ENCODE measurements around the gene TAS2R41. TPM values are rescaled to one million over a fixed set of nuclear protein-coding genes. Genes with fewer than 3 reads are reported as not detected.
"Not testable (repeated sequence)": the region's sequence is repeated elsewhere in the genome, so short reads cannot be mapped to it uniquely, and the experiment has no call there.

The TAS2R41 gene
- total RNA-seq, 2 donors from 2014 or later, result 0.52 to 0.99 TPM

- ATAC-seq, result no peak
- Mint-ChIP-seq H3K27me3 (peaks cover 25% of the 10 kb centered on the region), H3K36me3 (ENCODE audit: low read depth) (peaks cover 8% of the 10 kb centered on the region), H3K4me1 (no peaks in the 10 kb centered on the region), H3K4me3 (no peak overlapping the region), H3K27ac (no peak overlapping the region)
- no peak for DNase-seq
- H3K9me3 ChIP-seq (ENCODE audit: control insufficient read depth, low read length, poor library complexity, severe bottlenecking), result no peaks in the 10 kb centered on the region
These were observed 41.3 kb downstream of the TAS2R41 start for GRCh38 chr7:143518941-143519340.

- Mint-ChIP-seq H3K36me3 (ENCODE audit: low read depth) (peaks cover 8% of the 10 kb centered on the region), H3K4me3 (no peak overlapping the region), H3K27ac (no peak overlapping the region), H3K4me1 (no peaks in the 10 kb centered on the region), H3K27me3 (peaks cover 25% of the 10 kb centered on the region)
- ATAC-seq (no peak), DNase-seq (no peak)
- no peaks in the 10 kb centered on the region for H3K9me3 ChIP-seq (ENCODE audit: control insufficient read depth, low read length, poor library complexity, severe bottlenecking)
These were observed 41.9 kb downstream of the TAS2R41 start for GRCh38 chr7:143519411-143520131.

GRCh38 chr7:143522309-143522916 lies 44.7 kb downstream of the TAS2R41 start:
- H3K4me3 Mint-ChIP-seq; H3K9me3 ChIP-seq (ENCODE audit: control insufficient read depth, low read length, poor library complexity, severe bottlenecking); DNase-seq; H3K27ac Mint-ChIP-seq; H3K4me1 Mint-ChIP-seq; ATAC-seq; H3K36me3 Mint-ChIP-seq (ENCODE audit: low read depth): not testable (repeated sequence)
- H3K27me3 Mint-ChIP-seq, result peaks cover 12% of the 10 kb centered on the region

Other genes starting within 250 kb of the TAS2R41 start
- gene GSTK1, start 214.4 kb upstream of the TAS2R41 start, total RNA-seq, result 100 to 1,000 TPM; 428 to 433 TPM
- under 1 TPM; 0.77 to 0.86 TPM for gene TMEM139, start 192.9 kb upstream of the TAS2R41 start, total RNA-seq
- gene CASP2, start 189.5 kb upstream of the TAS2R41 start, total RNA-seq, result 10 to 100 TPM; 49.3 to 52.5 TPM
- gene CLCN1, start 161.8 kb upstream of the TAS2R41 start, total RNA-seq, result not detected
- gene FAM131B, start 115.2 kb upstream of the TAS2R41 start, total RNA-seq, result under 1 TPM; 0.23 to 0.42 TPM
- gene ZYX, start 96.5 kb upstream of the TAS2R41 start, total RNA-seq, result 100 to 1,000 TPM; 151 to 165 TPM
- gene EPHA1, start 69.0 kb upstream of the TAS2R41 start, total RNA-seq, result 10 to 100 TPM in 1 of 2 donors, 1 to 10 TPM in 1; 9.4 to 19.7 TPM
- gene TAS2R60, start 34.4 kb upstream of the TAS2R41 start, total RNA-seq, result under 1 TPM; 0.60 to 0.80 TPM
- under 1 TPM in 1 of 2 donors, not detected in 1; 0.73 TPM for gene CTAGE15, start 93.9 kb downstream of the TAS2R41 start, total RNA-seq
- gene TCAF2, start 143.1 kb downstream of the TAS2R41 start, total RNA-seq, result 10 to 100 TPM; 23.8 to 27.1 TPM

All from T-helper 17 cell (primary cell).